ENCODE data around the gene TLX2. TPM values are rescaled to one million over a fixed set of nuclear protein-coding genes. Genes with fewer than 3 reads are reported as not detected.

TLX2 gene
- total and polyA plus RNA-seq, 4 donors = not detected

- Histone ChIP-seq H3K4me3 (ENCODE audit: low read depth in 1 of 3, low read length in 3 of 3) (no peak overlapping the region), H3K27ac (ENCODE audit: low read depth in 1 of 2, low read length in 2 of 2) (no peak overlapping the region), H3K4me1 (ENCODE audit: control insufficient read depth in 4 of 4, insufficient read depth in 4 of 4, low read length in 3 of 4) (peaks cover 5 to 19% (median 12%) of the 10 kb centered on the region in 4 donors), H3K36me3 (ENCODE audit: control insufficient read depth in 4 of 4, insufficient read depth in 3 of 4, low read depth in 1 of 4, low read length in 3 of 4) (no peaks in the 10 kb centered on the region), H3K9ac (ENCODE audit: low read depth in 1 of 2, low read length in 2 of 2) (no peak overlapping the region), H3K27me3 (ENCODE audit: control insufficient read depth in 4 of 4, insufficient read depth in 4 of 4, low read length in 3 of 4) (no peaks in the 10 kb centered on the region), H3K9me3 (ENCODE audit: control insufficient read depth in 4 of 4, low read length in 3 of 4) (no peaks in the 10 kb centered on the region)
- TF ChIP-seq ATF3 (IDR thresholded peaks at IDR 0.05) (no peak), HNF4G (IDR thresholded peaks at IDR 0.05) (no peak), JUND (IDR thresholded peaks at IDR 0.05) (no peak)
- DNase-seq (ENCODE audit: low spot score) = no peak
Measured at GRCh38 chr2:74551530-74551929, 37.3 kb downstream of the TLX2 start.

- WGBS = 80% methylated on average over 21 of the region's 21 CpGs
- Histone ChIP-seq H3K27ac (ENCODE audit: low read depth in 1 of 2, low read length in 2 of 2) (no peak overlapping the region), H3K9ac (ENCODE audit: low read depth in 1 of 2, low read length in 2 of 2) (no peak overlapping the region), H3K4me1 (ENCODE audit: control insufficient read depth in 4 of 4, insufficient read depth in 4 of 4, low read length in 3 of 4) (peaks cover 5 to 19% (median 12%) of the 10 kb centered on the region in 4 donors), H3K4me3 (ENCODE audit: low read depth in 1 of 3, low read length in 3 of 3) (no peak overlapping the region), H3K27me3 (ENCODE audit: control insufficient read depth in 4 of 4, insufficient read depth in 4 of 4, low read length in 3 of 4) (no peaks in the 10 kb centered on the region), H3K36me3 (ENCODE audit: control insufficient read depth in 4 of 4, insufficient read depth in 3 of 4, low read depth in 1 of 4, low read length in 3 of 4) (no peaks in the 10 kb centered on the region), H3K9me3 (ENCODE audit: control insufficient read depth in 4 of 4, low read length in 3 of 4) (no peaks in the 10 kb centered on the region)
- TF ChIP-seq CTCF (IDR thresholded peaks at IDR 0.05; ENCODE audit: low read depth, low read length, missing input control) (no peak), MAX (IDR thresholded peaks at IDR 0.05) (no peak), JUND (IDR thresholded peaks at IDR 0.05) (no peak), RXRA (IDR thresholded peaks at IDR 0.05) (no peak), ATF3 (IDR thresholded peaks at IDR 0.05) (no peak), FOXA2 (IDR thresholded peaks at IDR 0.05) (no peak), HNF4G (IDR thresholded peaks at IDR 0.05) (no peak), TAF1 (conservative IDR thresholded peaks at IDR 0.05) (no peak)
- no peak for DNase-seq (ENCODE audit: low spot score)
Measured at GRCh38 chr2:74551942-74552913, 38.0 kb downstream of the TLX2 start.

- Histone ChIP-seq H3K4me1 (ENCODE audit: control insufficient read depth in 4 of 4, insufficient read depth in 4 of 4, low read length in 3 of 4) (peaks cover 5 to 17% (median 12%) of the 10 kb centered on the region in 4 donors), H3K9ac (ENCODE audit: low read depth in 1 of 2, low read length in 2 of 2) (no peak overlapping the region), H3K36me3 (ENCODE audit: control insufficient read depth in 4 of 4, insufficient read depth in 3 of 4, low read depth in 1 of 4, low read length in 3 of 4) (no peaks in the 10 kb centered on the region), H3K27ac (ENCODE audit: low read depth in 1 of 2, low read length in 2 of 2) (no peak overlapping the region), H3K9me3 (ENCODE audit: control insufficient read depth in 4 of 4, low read length in 3 of 4) (no peaks in the 10 kb centered on the region), H3K4me3 (ENCODE audit: low read depth in 1 of 3, low read length in 3 of 3) (peak overlapping the region in 1 of 3 donors; percentile 62), H3K27me3 (ENCODE audit: control insufficient read depth in 4 of 4, insufficient read depth in 4 of 4, low read length in 3 of 4) (no peaks in the 10 kb centered on the region)
- WGBS = 64% methylated on average over 27 of the region's 27 CpGs
- no peak for DNase-seq (ENCODE audit: low spot score)
- TF ChIP-seq RXRA (IDR thresholded peaks at IDR 0.05) = no peak
- TF ChIP-seq GABPA (IDR thresholded peaks at IDR 0.05 in 1 of 2, conservative IDR thresholded peaks at IDR 0.05 in 1 of 2) = no peak
- TF ChIP-seq NR2F2 (IDR thresholded peaks at IDR 0.05) = no peak
- no peak for TF ChIP-seq HNF4A (conservative IDR thresholded peaks at IDR 0.05)
- no peak for TF ChIP-seq TAF1 (conservative IDR thresholded peaks at IDR 0.05)
- no peak for TF ChIP-seq MAX (IDR thresholded peaks at IDR 0.05)
- TF ChIP-seq ATF3 (IDR thresholded peaks at IDR 0.05) = no peak
Measured at GRCh38 chr2:74552914-74553811, 38.9 kb downstream of the TLX2 start.

Measured in liver (tissue), 9 donors.